ENCODE results near the gene RGS7BP.

GRCh38 chr5:64570395-64570996 lies 64.7 kb downstream of the RGS7BP start:
- TF ChIP-seq YY1 (IDR thresholded peaks at IDR 0.05; ENCODE audit: extremely low read depth, insufficient replicate concordance, low read depth, low read length) (no peak), EZH2 (IDR thresholded peaks at IDR 0.05) (no peak), CTCF (IDR thresholded peaks at IDR 0.05 in 2 of 3, conservative IDR thresholded peaks at IDR 0.05 in 1 of 3; ENCODE audit: borderline replicate concordance in 1 of 3, insufficient read depth in 1 of 3, low read depth in 2 of 3, low read length in 2 of 3) (no peak), RAD21 (IDR thresholded peaks at IDR 0.05; ENCODE audit: low read depth) (no peak), CEBPB (IDR thresholded peaks at IDR 0.05; ENCODE audit: low read depth) (no peak), REST (IDR thresholded peaks at IDR 0.05; ENCODE audit: low read depth) (no peak), MAX (IDR thresholded peaks at IDR 0.05) (no peak), ZFX (IDR thresholded peaks at IDR 0.05) (no peak), ZNF274 (IDR thresholded peaks at IDR 0.05; ENCODE audit: low read depth, low read length) (no peak), POLR2A (IDR thresholded peaks at IDR 0.05; ENCODE audit: borderline replicate concordance, extremely low read depth, insufficient read depth, insufficient read length) (no peak)
